Coronary artery (tissue), 2 donors: ENCODE results near the gene MOB1B.
"Not testable (repeated sequence)": the region's sequence is repeated elsewhere in the genome, so short reads cannot be mapped to it uniquely, and the experiment has no call there.

Experiments used
- DNase-seq: peaks from one replicate; pipeline ENCODE4 v3.0.0-alpha.2; 2017; ENCODE audit warnings: low spot score
- H3K27ac ChIP-seq, 2 donors: fragments of 200-600 bp; sonication (generic); one replicate each; pipeline ENCODE4 v1.5.1; 2016 to 2019
- H3K4me3 ChIP-seq: fragments of 200-600 bp; sonication (generic); 2 replicates; pipeline ENCODE4 v1.5.1; 2016; ENCODE audit warnings: mild to moderate bottlenecking, moderate library complexity
- CTCF ChIP-seq: fragments of 200-600 bp; sonication (generic); IDR thresholded peaks from one replicate; pipeline ENCODE4 v1.5.1; 2019; ENCODE audit warnings: antibody characterized with exemption

MOB1B gene

GRCh38 chr4:70895811-70896491 lies 6.2 kb upstream of the MOB1B start:
- peak overlapping the region in 1 of 2 donors; percentile 2 for H3K27ac ChIP-seq

GRCh38 chr4:70898581-70898980 lies 3.6 kb upstream of the MOB1B start:
- H3K4me3 ChIP-seq, DNase-seq, H3K27ac ChIP-seq: not testable (repeated sequence)

More at GRCh38 chr4:70895811-70896491, 6.2 kb upstream of the MOB1B start:
- no peak for DNase-seq
- no peak for TF ChIP-seq CTCF
- H3K4me3 ChIP-seq, result no peak overlapping the region

- DNase-seq, result no peak
- H3K27ac ChIP-seq, result peak overlapping the region; percentile 94 to 97
- peak overlapping the region; percentile 93 for H3K4me3 ChIP-seq
- TF ChIP-seq CTCF, result no peak
Measured at GRCh38 chr4:70901607-70901983, 574 bp upstream of the MOB1B start.

GRCh38 chr4:70902577-70903290 lies 565 bp downstream of the MOB1B start:
- Histone ChIP-seq H3K4me3 (peak overlapping the region; percentile 93), H3K27ac (peak overlapping the region; percentile 94 to 97)
- TF ChIP-seq CTCF, result peak; percentile 9
- peak; percentile 72 for DNase-seq

GRCh38 chr4:70903291-70903603 lies 1.1 kb downstream of the MOB1B start:
- DNase-seq, result no peak
- no peak for TF ChIP-seq CTCF
- H3K4me3 ChIP-seq, result peak overlapping the region; percentile 93

GRCh38 chr4:70908993-70909556 lies 6.9 kb downstream of the MOB1B start:
- Histone ChIP-seq H3K27ac (no peak overlapping the region), H3K4me3 (no peak overlapping the region)
- TF ChIP-seq CTCF, result no peak
- DNase-seq, result no peak

More at GRCh38 chr4:70903291-70903603, 1.1 kb downstream of the MOB1B start:
- peak overlapping the region; percentile 94 to 97 for H3K27ac ChIP-seq

- Histone ChIP-seq H3K27ac (no peak overlapping the region), H3K4me3 (no peak overlapping the region)
- TF ChIP-seq CTCF, result no peak
- DNase-seq, result no peak
Measured at GRCh38 chr4:70914000-70914399, 11.8 kb downstream of the MOB1B start.
